ENCODE measurements around the gene CLMP. TPM values are rescaled to one million over a fixed set of nuclear protein-coding genes. Genes with fewer than 3 reads are reported as not detected.

The CLMP gene
- total RNA-seq, 6 experiments from 2014 or later = 126 to 201 (median 138) TPM

- H3K4me1 Mint-ChIP-seq (ENCODE audit: low read depth) = peaks cover 75% of the 10 kb centered on the region
- H3K27ac Mint-ChIP-seq = no peak overlapping the region
- TF ChIP-seq CTCF (IDR thresholded peaks at IDR 0.05) = no peak
- DNase-seq = no peak
- H3K27me3 Mint-ChIP-seq (ENCODE audit: insufficient read depth) = no peaks in the 10 kb centered on the region; the same call in 1 of the 2 replicates
- no peak overlapping the region for H3K4me3 Mint-ChIP-seq
- no peaks in the 10 kb centered on the region for H3K36me3 Mint-ChIP-seq (ENCODE audit: low read depth)
- H3K9me3 Mint-ChIP-seq = no peaks in the 10 kb centered on the region
Observed at GRCh38 chr11:123236879-123237278, 41.8 kb upstream of the CLMP start.

GRCh38 chr11:123235656-123236261, 40.7 kb upstream of the CLMP start:
- Mint-ChIP-seq H3K4me3 (peak overlapping the region; percentile 82), H3K36me3 (ENCODE audit: low read depth) (no peaks in the 10 kb centered on the region), H3K4me1 (ENCODE audit: low read depth) (peaks cover 75% of the 10 kb centered on the region), H3K9me3 (no peaks in the 10 kb centered on the region), H3K27me3 (ENCODE audit: insufficient read depth) (no peaks in the 10 kb centered on the region; the same call in none of the 2 replicates), H3K27ac (peak overlapping the region; percentile 85)
- peak; percentile 54 for DNase-seq
- TF ChIP-seq CTCF (IDR thresholded peaks at IDR 0.05) = peak; percentile 42; the same call in 1 of the 2 replicates

GRCh38 chr11:123235117-123235655, 40.1 kb upstream of the CLMP start:
- TF ChIP-seq CTCF (IDR thresholded peaks at IDR 0.05) = peak; percentile 73
- Mint-ChIP-seq H3K27ac (peak overlapping the region; percentile 85), H3K4me3 (peak overlapping the region; percentile 82), H3K9me3 (no peaks in the 10 kb centered on the region), H3K27me3 (ENCODE audit: insufficient read depth) (no peaks in the 10 kb centered on the region; the same call in none of the 2 replicates), H3K4me1 (ENCODE audit: low read depth) (peaks cover 75% of the 10 kb centered on the region), H3K36me3 (ENCODE audit: low read depth) (no peaks in the 10 kb centered on the region)
- no peak for DNase-seq

- no peak overlapping the region; the same call in 1 of the 2 replicates for H3K27ac Mint-ChIP-seq
- no peak for DNase-seq
- no peak for TF ChIP-seq CTCF (IDR thresholded peaks at IDR 0.05)
- no peaks in the 10 kb centered on the region for H3K36me3 Mint-ChIP-seq (ENCODE audit: low read depth)
- no peak overlapping the region for H3K4me3 Mint-ChIP-seq
- no peaks in the 10 kb centered on the region for H3K9me3 Mint-ChIP-seq
- no peaks in the 10 kb centered on the region; the same call in none of the 2 replicates for H3K27me3 Mint-ChIP-seq (ENCODE audit: insufficient read depth)
- peaks cover 67% of the 10 kb centered on the region for H3K4me1 Mint-ChIP-seq (ENCODE audit: low read depth)
Observed at GRCh38 chr11:123233975-123234334, 38.9 kb upstream of the CLMP start.

- Mint-ChIP-seq H3K4me3 (peak overlapping the region; percentile 6; the same call in 1 of the 2 replicates), H3K27me3 (ENCODE audit: insufficient read depth) (no peaks in the 10 kb centered on the region; the same call in none of the 2 replicates), H3K27ac (peak overlapping the region; percentile 71), H3K9me3 (no peaks in the 10 kb centered on the region), H3K4me1 (ENCODE audit: low read depth) (peaks cover 67% of the 10 kb centered on the region), H3K36me3 (ENCODE audit: low read depth) (no peaks in the 10 kb centered on the region)
- TF ChIP-seq CTCF (IDR thresholded peaks at IDR 0.05) = no peak
- DNase-seq = no peak
Observed at GRCh38 chr11:123233280-123233974, 38.4 kb upstream of the CLMP start.

All from HFFc6 (cell line).